ENCODE results near the gene KRT23. TPM values are rescaled to one million over a fixed set of nuclear protein-coding genes. Genes with fewer than 3 reads are reported as not detected.

The KRT23 gene
- total and polyA plus RNA-seq, 4 donors = 0.33 to 1.2 (median 0.56) TPM; not detected in 1

DNA sequence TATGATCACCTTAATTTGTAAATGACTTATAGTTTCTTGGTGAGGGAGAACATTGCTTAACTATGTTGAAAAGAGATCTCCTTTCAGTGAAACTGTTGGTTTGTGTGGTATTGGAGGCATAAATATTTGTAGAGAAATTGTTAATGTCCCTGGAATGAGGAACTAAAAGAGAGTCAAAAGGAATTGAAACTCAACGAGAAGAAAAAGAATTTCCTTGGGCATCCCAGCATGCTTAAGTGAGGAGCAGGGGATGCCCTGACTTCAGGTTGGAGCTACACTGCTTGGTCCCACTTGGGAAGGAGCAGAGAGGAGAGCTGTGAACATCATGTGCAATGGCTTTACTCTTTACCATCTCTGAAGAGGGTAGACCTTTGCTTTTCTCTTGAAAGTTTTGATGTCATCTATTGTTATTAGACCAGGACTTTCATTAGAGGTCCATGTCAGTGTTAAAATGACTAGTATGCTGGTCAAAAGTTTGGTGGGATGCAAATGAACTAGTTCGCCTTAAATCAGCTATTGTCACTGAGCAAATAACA, 21.7 kb downstream of the KRT23 start:
- Histone ChIP-seq H3K4me3 (ENCODE audit: low read depth, low read length) (no peak overlapping the region), H3K36me3 (ENCODE audit: control insufficient read depth, insufficient read depth, low read length) (no peaks in the 10 kb centered on the region), H3K4me1 (ENCODE audit: control insufficient read depth, insufficient read depth, low read length) (no peaks in the 10 kb centered on the region), H3K27me3 (ENCODE audit: control insufficient read depth, insufficient read depth, low read length) (no peaks in the 10 kb centered on the region), H3K27ac (ENCODE audit: low read depth, low read length) (no peak overlapping the region), H3K9me3 (ENCODE audit: control insufficient read depth, insufficient read depth, low read length) (no peaks in the 10 kb centered on the region)
- DNase-seq (ENCODE audit: low read depth in 4 of 6, low spot score in 6 of 6) = no peak
- WGBS (ENCODE audit: insufficient coverage) = 71% methylated on average over 1 of the region's 2 CpGs

GRCh38 chr17:40915199-40915661, 22.2 kb downstream of the KRT23 start:
- H3K27me3 ChIP-seq (ENCODE audit: control insufficient read depth, insufficient read depth, low read length) = no peaks in the 10 kb centered on the region
- no peaks in the 10 kb centered on the region for H3K4me1 ChIP-seq (ENCODE audit: control insufficient read depth, insufficient read depth, low read length)
- H3K36me3 ChIP-seq (ENCODE audit: control insufficient read depth, insufficient read depth, low read length) = no peaks in the 10 kb centered on the region
- DNase-seq (ENCODE audit: low read depth in 4 of 6, low spot score in 6 of 6) = no peak
- no peaks in the 10 kb centered on the region for H3K9me3 ChIP-seq (ENCODE audit: control insufficient read depth, insufficient read depth, low read length)
- no CpG with 5 or more reads among the region's 3 CpGs for WGBS (ENCODE audit: insufficient coverage)
- no peak overlapping the region for H3K4me3 ChIP-seq (ENCODE audit: low read depth, low read length)
- H3K27ac ChIP-seq (ENCODE audit: low read depth, low read length) = no peak overlapping the region

DNA sequence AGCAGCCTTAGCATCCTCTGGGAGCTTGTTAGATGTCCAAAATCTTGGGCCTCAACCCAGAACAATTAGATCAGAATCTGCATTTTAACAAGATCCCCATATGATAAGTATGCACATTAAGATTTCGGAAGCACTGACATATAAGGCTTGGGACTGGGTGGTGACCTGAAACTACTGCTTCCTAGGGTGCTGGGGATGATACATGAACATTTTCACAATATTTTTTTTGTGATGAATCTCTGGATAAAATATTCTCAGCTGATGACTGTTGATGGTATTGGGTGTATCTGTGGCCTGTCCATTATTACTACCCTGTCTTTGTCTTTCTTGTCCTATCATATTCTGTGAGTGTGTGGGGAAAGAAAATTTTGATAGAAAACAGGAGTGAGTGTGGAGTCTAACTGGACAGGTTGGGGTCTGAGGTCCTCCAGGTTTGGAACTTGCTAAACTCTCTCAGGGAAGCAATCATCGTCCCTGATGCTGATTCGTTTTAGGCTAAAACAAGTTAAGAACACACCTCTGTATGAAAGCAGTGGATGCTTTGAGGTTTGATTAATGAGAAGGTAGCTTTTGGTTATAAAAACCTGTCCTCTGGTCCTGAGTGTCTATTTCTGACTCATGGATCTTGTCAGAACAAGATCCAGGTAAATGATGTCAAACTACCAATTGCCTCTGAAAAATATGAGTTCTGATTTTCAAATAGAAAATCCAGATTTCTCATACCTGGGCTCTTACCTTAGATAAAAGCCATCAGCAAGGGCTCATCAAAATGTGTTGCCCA, 23.2 kb downstream of the KRT23 start:
- H3K4me1 ChIP-seq (ENCODE audit: control insufficient read depth, insufficient read depth, low read length) = no peaks in the 10 kb centered on the region
- H3K27me3 ChIP-seq (ENCODE audit: control insufficient read depth, insufficient read depth, low read length) = no peaks in the 10 kb centered on the region
- H3K36me3 ChIP-seq (ENCODE audit: control insufficient read depth, insufficient read depth, low read length) = no peaks in the 10 kb centered on the region
- no peak for DNase-seq (ENCODE audit: low read depth in 4 of 6, low spot score in 6 of 6)
- no peak overlapping the region for H3K27ac ChIP-seq (ENCODE audit: low read depth, low read length)
- WGBS (ENCODE audit: insufficient coverage) = 100% methylated on average over 2 of the region's 3 CpGs
- H3K9me3 ChIP-seq (ENCODE audit: control insufficient read depth, insufficient read depth, low read length) = no peaks in the 10 kb centered on the region
- no peak overlapping the region for H3K4me3 ChIP-seq (ENCODE audit: low read depth, low read length)

DNA sequence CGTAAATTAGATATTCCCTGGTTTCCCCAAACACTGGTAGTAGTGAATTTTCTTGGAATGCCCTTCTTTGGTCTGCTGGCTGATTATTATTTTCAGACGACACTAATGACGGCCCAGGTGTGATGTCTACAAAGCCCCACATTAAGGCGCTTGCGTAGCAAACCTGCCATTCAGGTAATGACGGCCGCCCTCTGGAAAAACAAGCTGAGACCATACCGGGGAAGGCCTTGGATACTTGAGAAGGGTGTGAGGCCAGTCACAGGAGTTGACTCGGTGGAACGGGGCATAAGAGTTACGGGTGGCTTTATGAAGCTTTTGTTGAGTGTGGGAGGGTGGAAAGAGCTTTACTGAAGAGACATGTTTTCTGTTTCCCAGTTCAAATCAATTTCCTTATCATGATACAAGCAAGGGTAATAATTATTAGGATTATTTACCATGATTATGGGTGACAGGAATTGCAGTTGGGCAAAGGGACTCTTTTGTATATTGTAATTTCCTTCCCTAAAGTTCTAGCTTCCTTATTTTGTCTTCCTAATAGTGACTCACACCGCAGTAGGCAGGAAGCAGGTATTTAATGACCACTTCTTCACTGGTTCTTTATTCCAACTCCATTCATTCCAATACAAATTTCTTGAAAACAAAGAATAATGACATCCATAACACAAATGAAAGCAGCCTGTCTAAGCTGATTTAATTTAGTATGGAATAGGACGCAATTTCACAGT, 24.8 kb downstream of the KRT23 start:
- no peak for DNase-seq (ENCODE audit: low read depth in 4 of 6, low spot score in 6 of 6)
- no peaks in the 10 kb centered on the region for H3K27me3 ChIP-seq (ENCODE audit: control insufficient read depth, insufficient read depth, low read length)
- no peaks in the 10 kb centered on the region for H3K36me3 ChIP-seq (ENCODE audit: control insufficient read depth, insufficient read depth, low read length)
- H3K27ac ChIP-seq (ENCODE audit: low read depth, low read length) = no peak overlapping the region
- no peaks in the 10 kb centered on the region for H3K9me3 ChIP-seq (ENCODE audit: control insufficient read depth, insufficient read depth, low read length)
- no peak overlapping the region for H3K4me3 ChIP-seq (ENCODE audit: low read depth, low read length)
- 96% methylated on average over 6 of the region's 13 CpGs for WGBS (ENCODE audit: insufficient coverage)
- H3K4me1 ChIP-seq (ENCODE audit: control insufficient read depth, insufficient read depth, low read length) = no peaks in the 10 kb centered on the region

GRCh38 chr17:40910441-40910841, 27.0 kb downstream of the KRT23 start:
- peak in 1 of 6 donors; percentile 89 for DNase-seq (ENCODE audit: low read depth in 4 of 6, low spot score in 6 of 6)
- peaks cover 3% of the 10 kb centered on the region for H3K27me3 ChIP-seq (ENCODE audit: control insufficient read depth, insufficient read depth, low read length)
- H3K36me3 ChIP-seq (ENCODE audit: control insufficient read depth, insufficient read depth, low read length) = no peaks in the 10 kb centered on the region
- no peak overlapping the region for H3K4me3 ChIP-seq (ENCODE audit: low read depth, low read length)
- no peaks in the 10 kb centered on the region for H3K9me3 ChIP-seq (ENCODE audit: control insufficient read depth, insufficient read depth, low read length)
- no peak overlapping the region for H3K27ac ChIP-seq (ENCODE audit: low read depth, low read length)
- H3K4me1 ChIP-seq (ENCODE audit: control insufficient read depth, insufficient read depth, low read length) = no peaks in the 10 kb centered on the region
- no CpG with 5 or more reads among the region's 3 CpGs for WGBS (ENCODE audit: insufficient coverage)

DNA sequence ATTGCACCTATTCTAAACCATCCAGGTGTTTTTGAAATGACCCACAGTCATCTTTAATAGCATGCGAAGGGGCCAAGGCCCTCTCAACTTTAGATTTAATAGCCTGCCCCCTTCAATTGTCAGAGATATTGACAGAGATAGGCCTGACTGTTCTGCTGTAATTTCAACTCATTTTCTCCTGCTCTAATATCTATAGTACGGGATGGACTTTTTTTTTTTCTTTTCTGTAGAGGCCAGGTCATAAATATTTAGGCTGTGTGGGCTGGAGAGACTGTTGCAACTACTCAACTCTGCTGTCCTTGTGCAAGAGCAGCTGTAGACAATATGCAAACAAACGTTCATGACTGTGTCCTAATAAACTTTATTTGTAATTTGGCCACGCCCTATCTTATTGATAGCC, 27.7 kb downstream of the KRT23 start:
- H3K4me3 ChIP-seq (ENCODE audit: low read depth, low read length) = no peak overlapping the region
- H3K9me3 ChIP-seq (ENCODE audit: control insufficient read depth, insufficient read depth, low read length) = no peaks in the 10 kb centered on the region
- no CpG with 5 or more reads among the region's 4 CpGs for WGBS (ENCODE audit: insufficient coverage)
- H3K4me1 ChIP-seq (ENCODE audit: control insufficient read depth, insufficient read depth, low read length) = no peaks in the 10 kb centered on the region
- no peaks in the 10 kb centered on the region for H3K36me3 ChIP-seq (ENCODE audit: control insufficient read depth, insufficient read depth, low read length)
- H3K27me3 ChIP-seq (ENCODE audit: control insufficient read depth, insufficient read depth, low read length) = peaks cover 3% of the 10 kb centered on the region
- H3K27ac ChIP-seq (ENCODE audit: low read depth, low read length) = no peak overlapping the region
- peak in 1 of 6 donors; percentile 13 for DNase-seq (ENCODE audit: low read depth in 4 of 6, low spot score in 6 of 6)

DNA sequence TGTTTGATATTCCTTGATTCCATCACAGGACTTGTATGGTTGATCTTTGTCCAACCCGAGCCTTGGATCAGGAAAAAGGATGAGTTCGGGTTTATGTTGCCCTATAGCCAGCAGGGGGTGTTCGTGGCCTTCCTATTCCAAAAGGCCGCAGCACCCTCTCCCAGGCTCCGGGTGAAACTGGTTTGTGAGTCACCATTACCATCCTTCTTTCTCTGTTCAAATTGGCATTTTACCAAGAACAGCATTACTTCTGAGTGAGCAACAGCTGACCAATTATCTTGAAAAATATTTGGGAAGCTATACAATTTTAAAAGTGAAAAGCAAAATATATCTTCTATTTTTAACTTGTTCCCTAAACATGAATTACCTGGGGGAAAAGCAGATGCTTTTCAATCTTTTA, 28.1 kb downstream of the KRT23 start:
- H3K36me3 ChIP-seq (ENCODE audit: control insufficient read depth, insufficient read depth, low read length) = no peaks in the 10 kb centered on the region
- peaks cover 3% of the 10 kb centered on the region for H3K27me3 ChIP-seq (ENCODE audit: control insufficient read depth, insufficient read depth, low read length)
- DNase-seq (ENCODE audit: low read depth in 4 of 6, low spot score in 6 of 6) = peak; percentile 64 to 95 (median 76)
- no peak overlapping the region for H3K27ac ChIP-seq (ENCODE audit: low read depth, low read length)
- 0% methylated on average over 3 of the region's 5 CpGs for WGBS (ENCODE audit: insufficient coverage)
- H3K9me3 ChIP-seq (ENCODE audit: control insufficient read depth, insufficient read depth, low read length) = no peaks in the 10 kb centered on the region
- no peak overlapping the region for H3K4me3 ChIP-seq (ENCODE audit: low read depth, low read length)
- H3K4me1 ChIP-seq (ENCODE audit: control insufficient read depth, insufficient read depth, low read length) = no peaks in the 10 kb centered on the region

GRCh38 chr17:40906613-40907012, 30.8 kb downstream of the KRT23 start:
- Histone ChIP-seq H3K9me3 (ENCODE audit: control insufficient read depth, insufficient read depth, low read length) (no peaks in the 10 kb centered on the region), H3K4me3 (ENCODE audit: low read depth, low read length) (no peak overlapping the region), H3K36me3 (ENCODE audit: control insufficient read depth, insufficient read depth, low read length) (no peaks in the 10 kb centered on the region), H3K27ac (ENCODE audit: low read depth, low read length) (no peak overlapping the region), H3K27me3 (ENCODE audit: control insufficient read depth, insufficient read depth, low read length) (peaks cover 3% of the 10 kb centered on the region), H3K4me1 (ENCODE audit: control insufficient read depth, insufficient read depth, low read length) (no peaks in the 10 kb centered on the region)
- 89% methylated on average over 4 of the region's 4 CpGs for WGBS (ENCODE audit: insufficient coverage)
- DNase-seq (ENCODE audit: low read depth in 4 of 6, low spot score in 6 of 6) = no peak

DNA sequence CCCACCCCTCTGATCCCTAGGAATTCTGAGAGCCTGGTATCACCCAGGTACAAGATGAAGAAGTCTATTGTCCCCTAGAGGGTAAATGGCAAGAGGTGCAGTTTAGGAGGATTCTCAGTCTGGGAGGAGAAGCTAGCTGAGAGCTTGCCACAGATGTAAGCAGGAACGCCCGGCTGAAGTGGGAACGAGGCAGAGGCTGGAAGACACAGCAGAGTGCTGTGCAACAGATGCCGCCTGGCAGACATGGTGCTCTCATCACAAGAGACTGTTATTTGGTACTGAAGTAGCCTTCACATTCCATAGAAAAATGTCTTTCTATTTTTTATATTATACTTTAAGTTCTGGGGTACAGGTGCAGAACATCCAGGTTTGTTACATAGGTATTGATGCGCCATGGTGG, 32.1 kb downstream of the KRT23 start:
- 71% methylated on average over 4 of the region's 5 CpGs for WGBS (ENCODE audit: insufficient coverage)
- H3K27ac ChIP-seq (ENCODE audit: low read depth, low read length) = no peak overlapping the region
- H3K27me3 ChIP-seq (ENCODE audit: control insufficient read depth, insufficient read depth, low read length) = peaks cover 3% of the 10 kb centered on the region
- no peaks in the 10 kb centered on the region for H3K4me1 ChIP-seq (ENCODE audit: control insufficient read depth, insufficient read depth, low read length)
- no peak overlapping the region for H3K4me3 ChIP-seq (ENCODE audit: low read depth, low read length)
- no peak for DNase-seq (ENCODE audit: low read depth in 4 of 6, low spot score in 6 of 6)
- no peaks in the 10 kb centered on the region for H3K36me3 ChIP-seq (ENCODE audit: control insufficient read depth, insufficient read depth, low read length)
- no peaks in the 10 kb centered on the region for H3K9me3 ChIP-seq (ENCODE audit: control insufficient read depth, insufficient read depth, low read length)
